HepG2 (cell line): ENCODE results near the gene HAUS7. TPM values are rescaled to one million over a fixed set of nuclear protein-coding genes. Genes with fewer than 3 reads are reported as not detected.

Experiments used
- ATF4 ChIP-seq, 2 experiments: fragments of 450-650 bp in 1 of 2; sonication (generic) in 1 of 2; formaldehyde crosslinking; IDR thresholded peaks; 2 replicates each; pipeline versions ENCODE4 v1.5.0 to v1.8.0; 2020 to 2022; ENCODE audit warnings: mild to moderate bottlenecking in 1 of 2, missing genetic modification reagents in 1 of 2
- MEIS2 ChIP-seq: sonication (generic); formaldehyde crosslinking; IDR thresholded peaks from 2 replicates; pipeline ENCODE4 v1.9.0; 2021; ENCODE audit warnings: mild to moderate bottlenecking, missing genetic modification reagents
- SALL1 ChIP-seq: sonication (generic); formaldehyde crosslinking; IDR thresholded peaks from 2 replicates; pipeline ENCODE4 v1.8.0; 2022; ENCODE audit warnings: mild to moderate bottlenecking, missing genetic modification reagents
- XRCC5 ChIP-seq: fragments of 200-400 bp; formaldehyde crosslinking; optimal IDR thresholded peaks from 2 replicates; pipeline ENCODE3; 2017; ENCODE audit warnings: mild to moderate bottlenecking, low read length
- ZNF331 ChIP-seq: sonication (generic); formaldehyde crosslinking; IDR thresholded peaks from 2 replicates; pipeline ENCODE4 v1.4.0; 2020; ENCODE audit warnings: missing genetic modification reagents
- ZNF687 ChIP-seq: sonication (generic); formaldehyde crosslinking; IDR thresholded peaks from 2 replicates; pipeline ENCODE4 v1.5.1; 2020; ENCODE audit warnings: mild to moderate bottlenecking, missing genetic modification reagents, moderate library complexity
- ZNF768 ChIP-seq: sonication (generic); formaldehyde crosslinking; IDR thresholded peaks from 2 replicates; pipeline ENCODE4 v1.4.0; 2020; ENCODE audit warnings: missing genetic modification reagents
- ZNF780A ChIP-seq: sonication (generic); formaldehyde crosslinking; IDR thresholded peaks from 2 replicates; pipeline ENCODE4 v1.8.0; 2022; ENCODE audit warnings: mild to moderate bottlenecking, missing genetic modification reagents, moderate library complexity
- polyA plus RNA-seq, 8 experiments: library from polyadenylated mRNA; depleted of rRNA in 3 of 8; stranded (reverse) in 7 of 8; unstranded in 1 of 8; fragments of >200 nt; fragmentation: Illumina TruSeq in 4 of 8; extraction: Trizol in 4 of 8; gene quantifications; 2 replicates each; pipeline versions ENCODE4 v1.2.1 to v1.2.3, GENCODE V29; 2011 to 2016; ENCODE audit warnings: low read depth in 4 of 8, missing spikeins in 1 of 8, mixed read lengths in 1 of 8; ENCODE audit not compliant: insufficient read depth in 1 of 8
- total RNA-seq, 5 experiments: library from RNA; depleted of rRNA; stranded (reverse); fragments of >200 nt; fragmentation: Illumina TruSeq; extraction: Trizol; gene quantifications; 2 replicates each; pipeline ENCODE4 v1.2.3, GENCODE V29; 2016; ENCODE audit warnings: low read depth in 1 of 5
- TF ChIP-seq, protein P1 (sequence below): sonication (generic); formaldehyde crosslinking; IDR thresholded peaks from 2 replicates; pipeline ENCODE4 v1.4.0; 2020; ENCODE audit warnings: missing genetic modification reagents, borderline replicate concordance
- TF ChIP-seq, protein P2 (sequence below): sonication (generic); formaldehyde crosslinking; IDR thresholded peaks from 2 replicates; pipeline ENCODE4 v1.5.1; 2020; ENCODE audit warnings: mild to moderate bottlenecking, missing genetic modification reagents, borderline replicate concordance
- TF ChIP-seq, protein P3 (sequence below): sonication (generic); formaldehyde crosslinking; IDR thresholded peaks from 2 replicates; pipeline ENCODE4 v1.5.0; 2020; ENCODE audit warnings: mild to moderate bottlenecking, missing genetic modification reagents, moderate library complexity

HAUS7 gene
- total and polyA plus RNA-seq, 2 of the 13 experiments (the other 11 are each of a cell fraction or from before 2014, with no cell fraction given), result 10.9 to 42.4 TPM

DNA sequence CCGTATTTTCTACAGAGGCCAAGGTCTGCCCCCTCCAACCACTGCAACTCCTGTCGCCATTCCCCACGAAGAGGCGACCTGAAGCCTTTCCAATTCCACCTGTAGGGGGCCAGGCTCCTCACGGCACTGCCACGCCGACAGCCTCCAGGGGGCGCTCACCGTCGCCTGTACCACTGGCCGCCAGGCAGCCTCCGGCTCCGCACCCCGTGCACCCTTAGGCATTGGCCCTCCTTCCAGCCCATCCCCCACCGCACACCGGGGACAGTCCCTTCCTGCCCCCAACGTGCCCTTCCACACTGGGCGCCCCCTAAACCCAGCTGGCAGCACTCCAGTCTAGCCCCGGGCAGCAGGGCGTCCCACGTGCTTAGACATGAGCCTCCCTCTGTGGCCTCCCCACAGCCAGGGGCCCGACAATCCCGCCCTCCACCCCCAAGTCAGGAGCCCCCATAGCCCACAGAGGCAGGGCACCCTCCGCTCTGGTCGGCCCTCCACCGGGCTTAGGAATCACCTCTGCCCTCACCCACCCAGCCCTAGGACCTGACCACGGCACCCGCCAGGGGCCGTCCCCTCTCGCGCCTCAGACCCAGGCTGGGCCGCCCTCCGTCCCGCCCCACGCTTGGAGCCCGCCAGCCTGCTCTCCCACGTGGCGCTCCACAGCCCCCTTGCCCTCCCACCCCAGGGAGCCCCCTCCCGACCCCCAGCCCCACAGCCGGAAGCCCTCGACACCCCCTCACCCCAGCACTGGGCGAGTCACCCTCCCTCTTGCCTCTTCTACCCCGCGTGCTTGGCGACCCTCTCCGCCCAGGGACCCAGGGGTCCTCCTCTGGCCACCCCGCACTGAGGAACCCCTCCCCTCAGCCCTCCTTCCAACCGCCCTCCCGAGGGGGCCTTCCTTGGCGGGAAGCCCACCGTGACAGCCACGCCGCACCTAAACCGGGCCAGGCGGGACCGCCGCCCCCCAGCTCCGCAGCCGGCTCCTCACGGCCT is 69.9 kb downstream of the HAUS7 start (continued):
- TF ChIP-seq, protein P1, sequence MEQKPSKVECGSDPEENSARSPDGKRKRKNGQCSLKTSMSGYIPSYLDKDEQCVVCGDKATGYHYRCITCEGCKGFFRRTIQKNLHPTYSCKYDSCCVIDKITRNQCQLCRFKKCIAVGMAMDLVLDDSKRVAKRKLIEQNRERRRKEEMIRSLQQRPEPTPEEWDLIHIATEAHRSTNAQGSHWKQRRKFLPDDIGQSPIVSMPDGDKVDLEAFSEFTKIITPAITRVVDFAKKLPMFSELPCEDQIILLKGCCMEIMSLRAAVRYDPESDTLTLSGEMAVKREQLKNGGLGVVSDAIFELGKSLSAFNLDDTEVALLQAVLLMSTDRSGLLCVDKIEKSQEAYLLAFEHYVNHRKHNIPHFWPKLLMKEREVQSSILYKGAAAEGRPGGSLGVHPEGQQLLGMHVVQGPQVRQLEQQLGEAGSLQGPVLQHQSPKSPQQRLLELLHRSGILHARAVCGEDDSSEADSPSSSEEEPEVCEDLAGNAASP (CRISPR knock-in tag), result no peak
- TF ChIP-seq ZNF780A (CRISPR knock-in tag) (no peak), ZNF687 (CRISPR knock-in tag) (peak; percentile 45; the same call in 1 of the 2 replicates), MEIS2 (no peak), ATF4 (CRISPR knock-in tag; IDR thresholded peaks at IDR 0.05) (no peak), SALL1 (CRISPR knock-in tag) (peak; percentile 30; the same call in 1 of the 2 replicates), ZNF768 (CRISPR knock-in tag) (peak; percentile 28; the same call in 1 of the 2 replicates), XRCC5 (peak; percentile 82), ZNF331 (CRISPR knock-in tag) (0 out of 2 replicates have a peak, but pooled peaks have one; percentile 19)
- TF ChIP-seq, protein P2, sequence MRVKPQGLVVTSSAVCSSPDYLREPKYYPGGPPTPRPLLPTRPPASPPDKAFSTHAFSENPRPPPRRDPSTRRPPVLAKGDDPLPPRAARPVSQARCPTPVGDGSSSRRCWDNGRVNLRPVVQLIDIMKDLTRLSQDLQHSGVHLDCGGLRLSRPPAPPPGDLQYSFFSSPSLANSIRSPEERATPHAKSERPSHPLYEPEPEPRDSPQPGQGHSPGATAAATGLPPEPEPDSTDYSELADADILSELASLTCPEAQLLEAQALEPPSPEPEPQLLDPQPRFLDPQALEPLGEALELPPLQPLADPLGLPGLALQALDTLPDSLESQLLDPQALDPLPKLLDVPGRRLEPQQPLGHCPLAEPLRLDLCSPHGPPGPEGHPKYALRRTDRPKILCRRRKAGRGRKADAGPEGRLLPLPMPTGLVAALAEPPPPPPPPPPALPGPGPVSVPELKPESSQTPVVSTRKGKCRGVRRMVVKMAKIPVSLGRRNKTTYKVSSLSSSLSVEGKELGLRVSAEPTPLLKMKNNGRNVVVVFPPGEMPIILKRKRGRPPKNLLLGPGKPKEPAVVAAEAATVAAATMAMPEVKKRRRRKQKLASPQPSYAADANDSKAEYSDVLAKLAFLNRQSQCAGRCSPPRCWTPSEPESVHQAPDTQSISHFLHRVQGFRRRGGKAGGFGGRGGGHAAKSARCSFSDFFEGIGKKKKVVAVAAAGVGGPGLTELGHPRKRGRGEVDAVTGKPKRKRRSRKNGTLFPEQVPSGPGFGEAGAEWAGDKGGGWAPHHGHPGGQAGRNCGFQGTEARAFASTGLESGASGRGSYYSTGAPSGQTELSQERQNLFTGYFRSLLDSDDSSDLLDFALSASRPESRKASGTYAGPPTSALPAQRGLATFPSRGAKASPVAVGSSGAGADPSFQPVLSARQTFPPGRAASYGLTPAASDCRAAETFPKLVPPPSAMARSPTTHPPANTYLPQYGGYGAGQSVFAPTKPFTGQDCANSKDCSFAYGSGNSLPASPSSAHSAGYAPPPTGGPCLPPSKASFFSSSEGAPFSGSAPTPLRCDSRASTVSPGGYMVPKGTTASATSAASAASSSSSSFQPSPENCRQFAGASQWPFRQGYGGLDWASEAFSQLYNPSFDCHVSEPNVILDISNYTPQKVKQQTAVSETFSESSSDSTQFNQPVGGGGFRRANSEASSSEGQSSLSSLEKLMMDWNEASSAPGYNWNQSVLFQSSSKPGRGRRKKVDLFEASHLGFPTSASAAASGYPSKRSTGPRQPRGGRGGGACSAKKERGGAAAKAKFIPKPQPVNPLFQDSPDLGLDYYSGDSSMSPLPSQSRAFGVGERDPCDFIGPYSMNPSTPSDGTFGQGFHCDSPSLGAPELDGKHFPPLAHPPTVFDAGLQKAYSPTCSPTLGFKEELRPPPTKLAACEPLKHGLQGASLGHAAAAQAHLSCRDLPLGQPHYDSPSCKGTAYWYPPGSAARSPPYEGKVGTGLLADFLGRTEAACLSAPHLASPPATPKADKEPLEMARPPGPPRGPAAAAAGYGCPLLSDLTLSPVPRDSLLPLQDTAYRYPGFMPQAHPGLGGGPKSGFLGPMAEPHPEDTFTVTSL (CRISPR knock-in tag), result no peak
- TF ChIP-seq, protein P3, sequence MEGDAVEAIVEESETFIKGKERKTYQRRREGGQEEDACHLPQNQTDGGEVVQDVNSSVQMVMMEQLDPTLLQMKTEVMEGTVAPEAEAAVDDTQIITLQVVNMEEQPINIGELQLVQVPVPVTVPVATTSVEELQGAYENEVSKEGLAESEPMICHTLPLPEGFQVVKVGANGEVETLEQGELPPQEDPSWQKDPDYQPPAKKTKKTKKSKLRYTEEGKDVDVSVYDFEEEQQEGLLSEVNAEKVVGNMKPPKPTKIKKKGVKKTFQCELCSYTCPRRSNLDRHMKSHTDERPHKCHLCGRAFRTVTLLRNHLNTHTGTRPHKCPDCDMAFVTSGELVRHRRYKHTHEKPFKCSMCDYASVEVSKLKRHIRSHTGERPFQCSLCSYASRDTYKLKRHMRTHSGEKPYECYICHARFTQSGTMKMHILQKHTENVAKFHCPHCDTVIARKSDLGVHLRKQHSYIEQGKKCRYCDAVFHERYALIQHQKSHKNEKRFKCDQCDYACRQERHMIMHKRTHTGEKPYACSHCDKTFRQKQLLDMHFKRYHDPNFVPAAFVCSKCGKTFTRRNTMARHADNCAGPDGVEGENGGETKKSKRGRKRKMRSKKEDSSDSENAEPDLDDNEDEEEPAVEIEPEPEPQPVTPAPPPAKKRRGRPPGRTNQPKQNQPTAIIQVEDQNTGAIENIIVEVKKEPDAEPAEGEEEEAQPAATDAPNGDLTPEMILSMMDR (CRISPR knock-in tag), result peak; percentile 92
